DMS 273 (cell line): Measurements from ENCODE around the gene ITFG1.
"Not testable (repeated sequence)": the region's sequence is repeated elsewhere in the genome, so short reads cannot be mapped to it uniquely, and the experiment has no call there.

Experiments
- DNase-seq: peaks from one replicate; lab custom pipeline; 2025; ENCODE audit not compliant: unreplicated experiment; lab: John Stamatoyannopoulos, UW

ITFG1 gene

GRCh38 chr16:47342055-47342454, 118.8 kb downstream of the ITFG1 start:
- DNase-seq, result no peak

- not testable (repeated sequence) for DNase-seq
Measured at GRCh38 chr16:47330562-47330961, 130.3 kb downstream of the ITFG1 start.

- not testable (repeated sequence) for DNase-seq
Measured at GRCh38 chr16:47324309-47324708, 136.6 kb downstream of the ITFG1 start.

GRCh38 chr16:47323241-47323640, 137.6 kb downstream of the ITFG1 start:
- no peak for DNase-seq

GRCh38 chr16:47320546-47321310, 140.1 kb downstream of the ITFG1 start:
- peak; percentile 5 for DNase-seq

- no peak for DNase-seq
Measured at GRCh38 chr16:47317465-47318240, 143.2 kb downstream of the ITFG1 start.

- no peak for DNase-seq
Measured at GRCh38 chr16:47316442-47317015, 144.3 kb downstream of the ITFG1 start.

GRCh38 chr16:47311738-47312505, 148.9 kb downstream of the ITFG1 start:
- peak; percentile 3 for DNase-seq

- no peak for DNase-seq
Measured at GRCh38 chr16:47310792-47311211, 150.1 kb downstream of the ITFG1 start.

- no peak for DNase-seq
Measured at GRCh38 chr16:47309581-47310312, 151.1 kb downstream of the ITFG1 start.

GRCh38 chr16:47308601-47309000, 152.3 kb downstream of the ITFG1 start:
- DNase-seq, result no peak

- no peak for DNase-seq
Measured at GRCh38 chr16:47304563-47304962, 156.3 kb downstream of the ITFG1 start.

- DNase-seq, result no peak
Measured at GRCh38 chr16:47299587-47299986, 161.3 kb downstream of the ITFG1 start.

GRCh38 chr16:47284999-47285398, 175.9 kb downstream of the ITFG1 start:
- DNase-seq, result no peak

- no peak for DNase-seq
Measured at GRCh38 chr16:47278306-47278970, 182.4 kb downstream of the ITFG1 start.

- DNase-seq, result no peak
Measured at GRCh38 chr16:47276522-47276921, 184.3 kb downstream of the ITFG1 start.

- DNase-seq, result no peak
Measured at GRCh38 chr16:47262938-47263337, 197.9 kb downstream of the ITFG1 start.

- DNase-seq, result no peak
Measured at GRCh38 chr16:47260503-47260902, 200.4 kb downstream of the ITFG1 start.

GRCh38 chr16:47258874-47259461, 201.9 kb downstream of the ITFG1 start:
- peak; percentile 61 for DNase-seq

- DNase-seq, result no peak
Measured at GRCh38 chr16:47254756-47255155, 206.1 kb downstream of the ITFG1 start.
